ENCODE data around the gene CASP9.

- TF ChIP-seq POLR2A (IDR thresholded peaks at IDR 0.05) = no peak
- no peak for TF ChIP-seq CTCF (IDR thresholded peaks at IDR 0.05)
Observed at GRCh38 chr1:15456313-15456954, 67.6 kb downstream of the CASP9 start, which contains the start of gene CELA2A.

Data from vagina (tissue), 2 donors.